SKM-1 treated with dmso at 0.1 percent for 144 hours (cell line): ENCODE results near the gene MID2.
"Not testable (repeated sequence)": the region's sequence is repeated elsewhere in the genome, so short reads cannot be mapped to it uniquely, and the experiment has no call there.

Experiments used
- DNase-seq: peaks from one replicate; lab custom pipeline; 2025; ENCODE audit not compliant: unreplicated experiment; lab: John Stamatoyannopoulos, UW

The MID2 gene

DNA sequence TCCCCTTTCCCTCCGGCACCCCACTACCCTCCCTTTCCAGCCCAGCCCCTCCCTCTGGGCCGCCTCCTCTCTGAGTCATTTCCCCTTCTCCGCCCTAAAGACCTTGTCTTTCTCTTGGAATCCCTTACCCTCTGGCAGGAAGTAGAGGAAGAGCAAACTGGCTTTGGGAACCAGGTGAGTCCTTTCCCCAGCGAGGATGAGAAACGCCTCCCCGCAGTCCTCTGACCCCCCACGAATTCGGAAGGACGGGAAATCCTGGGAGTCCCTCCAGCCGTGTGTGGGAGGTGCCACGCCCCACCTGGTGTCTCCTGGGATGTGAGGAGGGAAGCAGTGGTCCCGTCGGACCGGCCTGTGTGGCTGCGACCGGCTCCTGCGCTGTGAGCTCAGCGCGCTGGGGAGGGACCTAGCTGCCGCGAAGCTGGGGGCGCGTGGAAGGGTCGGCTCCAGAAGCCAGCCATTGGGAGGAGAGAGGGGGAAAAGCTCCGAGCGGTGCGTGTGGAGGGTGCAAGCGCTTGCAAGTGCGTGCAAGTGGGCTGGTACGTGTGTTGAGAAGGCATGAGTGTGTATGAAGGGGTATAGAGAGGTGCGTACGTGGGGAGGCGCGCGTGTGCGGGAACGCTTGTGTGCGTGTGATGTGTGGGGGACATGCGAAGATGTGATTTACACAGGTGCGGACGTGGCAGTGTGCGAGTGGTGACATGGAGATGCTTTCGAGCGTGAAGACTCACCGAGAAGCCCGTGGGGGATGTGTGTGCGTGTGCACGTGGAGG lies 110.2 kb downstream of the MID2 start:
- no peak for DNase-seq

GRCh38 chrX:107936434-107936730 lies 110.7 kb downstream of the MID2 start:
- DNase-seq = no peak

- no peak for DNase-seq
Measured at GRCh38 chrX:107940095-107940494, 114.4 kb downstream of the MID2 start.

GRCh38 chrX:107955337-107955736 lies 129.7 kb downstream of the MID2 start:
- not testable (repeated sequence) for DNase-seq

DNA sequence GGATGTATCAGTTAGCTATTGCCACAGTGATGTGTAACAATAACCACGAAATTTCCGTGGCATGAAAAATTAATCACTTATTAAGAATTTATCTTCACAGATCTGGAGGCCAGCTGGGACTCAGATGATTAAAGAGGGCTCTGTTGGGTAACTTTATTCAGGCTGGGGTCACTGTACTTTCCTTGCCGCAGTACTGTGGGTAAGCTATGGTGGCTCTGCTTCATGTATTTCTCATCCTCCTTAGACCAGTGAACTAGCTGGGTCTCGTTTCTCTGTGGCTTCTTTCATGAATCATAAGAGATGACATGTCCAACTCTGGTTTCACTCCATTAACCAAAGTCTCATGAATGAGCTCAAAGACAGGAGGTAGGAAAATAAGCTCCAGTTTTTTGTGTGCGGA lies 143.0 kb downstream of the MID2 start:
- no peak for DNase-seq

DNA sequence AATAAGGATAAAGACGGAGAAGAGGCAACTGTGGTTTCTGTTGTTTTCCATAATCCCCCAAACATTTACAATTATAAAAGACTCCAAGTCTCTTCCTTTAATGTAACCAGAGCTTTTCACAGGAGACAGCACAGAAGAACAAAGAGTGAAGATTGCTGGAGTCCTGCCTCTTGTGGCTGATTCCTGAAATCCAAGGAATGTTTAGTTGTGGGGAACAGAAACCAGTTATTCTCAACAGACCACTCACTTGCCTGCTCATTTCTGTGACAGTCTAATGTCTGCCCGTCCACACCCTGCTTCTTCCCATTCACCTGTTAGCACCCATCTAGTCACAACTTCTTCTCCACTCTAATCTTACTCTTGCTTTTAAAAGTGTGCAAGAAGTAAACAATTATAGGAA lies 144.4 kb downstream of the MID2 start:
- no peak for DNase-seq

GRCh38 chrX:107971636-107972035 lies 146.0 kb downstream of the MID2 start:
- DNase-seq = no peak
